GM12891 (cell line): ENCODE results near the gene PTRH1.

Source experiments
- DNase-seq: peaks from one replicate; pipeline ENCODE4 v3.0.0; 2011; ENCODE audit warnings: low spot score; ENCODE audit not compliant: insufficient read length
- FAIRE-seq: peaks from 2 replicates; lab custom pipeline; 2011; peaks lifted over from hg19 to GRCh38; lab: Jason Lieb, UNC
- PAX5 ChIP-seq: IDR thresholded peaks from 2 replicates; pipeline ENCODE4 v1.6.1; 2011; ENCODE audit warnings: low read length, moderate library complexity, mild to moderate bottlenecking; ENCODE audit not compliant: insufficient read depth, severe bottlenecking
- POLR2A ChIP-seq: IDR thresholded peaks from 2 replicates; pipeline ENCODE4 v1.6.1; 2011; ENCODE audit warnings: low read depth, low read length, control low read depth
- POLR2AphosphoS5 ChIP-seq: IDR thresholded peaks from 2 replicates; pipeline ENCODE4 v1.6.1; 2011; ENCODE audit warnings: low read depth, low read length, control low read depth
- POU2F2 ChIP-seq: IDR thresholded peaks from 2 replicates; pipeline ENCODE4 v1.6.1; 2011; ENCODE audit warnings: low read depth, mild to moderate bottlenecking, control low read depth, low read length, moderate library complexity
- SPI1 ChIP-seq: IDR thresholded peaks from 2 replicates; pipeline ENCODE4 v1.6.1; 2011; ENCODE audit warnings: low read depth, low read length, control low read depth
- TAF1 ChIP-seq: IDR thresholded peaks from 2 replicates; pipeline ENCODE4 v1.6.1; 2011; ENCODE audit warnings: low read depth, low read length, control low read depth

PTRH1 gene

GRCh38 chr9:127712867-127713266, 2.6 kb downstream of the PTRH1 start:
- DNase-seq = no peak
- FAIRE-seq = no peak
- no peak for TF ChIP-seq POLR2A
- TF ChIP-seq POU2F2 = no peak
- no peak for TF ChIP-seq TAF1
- TF ChIP-seq PAX5 = no peak
- TF ChIP-seq POLR2AphosphoS5 = no peak
- TF ChIP-seq SPI1 = no peak

- no peak for FAIRE-seq
- no peak for TF ChIP-seq TAF1
- TF ChIP-seq POLR2AphosphoS5 = no peak
- no peak for DNase-seq
Observed at GRCh38 chr9:127712371-127712770, 3.1 kb downstream of the PTRH1 start.

- TF ChIP-seq SPI1 (no peak), PAX5 (no peak), POLR2AphosphoS5 (no peak), POU2F2 (no peak), POLR2A (no peak), TAF1 (no peak)
- FAIRE-seq (no peak), DNase-seq (no peak)
Observed at GRCh38 chr9:127711831-127712274, 3.6 kb downstream of the PTRH1 start.

- no peak for DNase-seq
- no peak for TF ChIP-seq POLR2AphosphoS5
- TF ChIP-seq POLR2A = no peak
- no peak for TF ChIP-seq TAF1
- TF ChIP-seq POU2F2 = no peak
- no peak for TF ChIP-seq PAX5
- TF ChIP-seq SPI1 = no peak
- FAIRE-seq = peak; percentile 47
Observed at GRCh38 chr9:127711226-127711701, 4.2 kb downstream of the PTRH1 start.

GRCh38 chr9:127710204-127710783, 5.2 kb downstream of the PTRH1 start:
- TF ChIP-seq POLR2A (no peak), PAX5 (no peak), TAF1 (no peak)
- no peak for DNase-seq
- no peak for FAIRE-seq

GRCh38 chr9:127708952-127709587, 6.4 kb downstream of the PTRH1 start:
- no peak for DNase-seq
- TF ChIP-seq POU2F2 (no peak), POLR2AphosphoS5 (no peak), POLR2A (no peak), SPI1 (no peak), PAX5 (no peak), TAF1 (no peak)
- FAIRE-seq = no peak

- FAIRE-seq (peak; percentile 59), DNase-seq (peak; percentile 62)
- TF ChIP-seq PAX5 = no peak
- TF ChIP-seq TAF1 = no peak
- no peak for TF ChIP-seq SPI1
- no peak for TF ChIP-seq POU2F2
- TF ChIP-seq POLR2AphosphoS5 = no peak
- TF ChIP-seq POLR2A = no peak
Observed at GRCh38 chr9:127707766-127708165, 7.7 kb downstream of the PTRH1 start.

GRCh38 chr9:127706836-127707241, 8.6 kb downstream of the PTRH1 start, which contains the start of gene CFAP157:
CFAP157 (plus strand) TSS chr9:127706988; CDS start chr9:127707032, 44 bp downstream.
- no peak for FAIRE-seq
- TF ChIP-seq POLR2A = no peak
- TF ChIP-seq PAX5 = no peak
- no peak for TF ChIP-seq SPI1
- TF ChIP-seq POLR2AphosphoS5 = no peak
- TF ChIP-seq TAF1 = no peak
- TF ChIP-seq POU2F2 = no peak
- no peak for DNase-seq

GRCh38 chr9:127705577-127706379, 9.7 kb downstream of the PTRH1 start:
- FAIRE-seq = no peak
- no peak for DNase-seq
- TF ChIP-seq POLR2AphosphoS5 = no peak
- no peak for TF ChIP-seq SPI1
- TF ChIP-seq PAX5 = no peak
- no peak for TF ChIP-seq TAF1
- TF ChIP-seq POLR2A = no peak
- no peak for TF ChIP-seq POU2F2
